ENCODE results near the gene SMARCB1. TPM values are rescaled to one million over a fixed set of nuclear protein-coding genes. Genes with fewer than 3 reads are reported as not detected.

The SMARCB1 gene
- total RNA-seq, 1 donor from 2014 or later = 92.2 TPM

DNA sequence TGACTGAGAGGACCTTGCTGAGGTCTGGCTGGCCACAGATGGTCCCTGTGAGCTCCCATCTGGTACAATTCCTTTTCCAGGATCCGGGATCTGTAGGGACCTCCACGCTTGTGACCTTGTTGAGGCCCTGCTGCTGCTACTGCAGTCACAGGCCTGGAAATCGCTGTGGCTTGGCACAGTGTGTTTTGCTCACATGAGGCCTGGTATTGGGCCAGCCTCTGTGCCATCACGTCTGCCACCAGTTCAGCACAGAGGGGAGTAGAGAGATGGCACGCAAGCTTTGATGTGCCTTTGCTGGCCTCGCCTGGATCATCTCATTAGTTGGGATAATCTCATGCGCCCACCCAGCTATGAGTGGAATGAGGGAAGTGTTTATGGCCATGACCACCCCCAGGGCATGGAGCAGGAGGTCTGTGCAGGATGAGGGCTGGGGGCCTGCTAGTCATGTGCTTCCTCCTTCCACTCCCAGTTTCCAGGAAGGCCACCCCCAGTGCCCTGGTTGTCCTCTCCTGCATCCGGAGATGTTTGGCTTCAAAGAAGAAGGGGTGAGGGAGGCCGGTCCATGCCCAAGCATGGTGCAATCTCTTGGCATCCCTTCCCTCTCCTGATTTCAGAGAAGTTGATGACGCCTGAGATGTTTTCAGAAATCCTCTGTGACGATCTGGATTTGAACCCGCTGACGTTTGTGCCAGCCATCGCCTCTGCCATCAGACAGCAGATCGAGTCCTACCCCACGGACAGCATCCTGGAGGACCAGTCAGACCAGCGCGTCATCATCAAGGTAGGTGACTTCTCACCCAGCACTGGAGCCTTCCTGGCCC is 29.6 kb downstream of the SMARCB1 start:
- Mint-ChIP-seq H3K27me3 (no peaks in the 10 kb centered on the region), H3K4me1 (peaks cover 17% of the 10 kb centered on the region), H3K4me3 (no peak overlapping the region), H3K9me3 (no peaks in the 10 kb centered on the region), H3K36me3 (ENCODE audit: low read depth) (peaks cover 60% of the 10 kb centered on the region), H3K27ac (no peak overlapping the region)
- intact Hi-C loops (cut with micrococcal nuclease) = no loop called here
- DNase-seq = no peak

DNA sequence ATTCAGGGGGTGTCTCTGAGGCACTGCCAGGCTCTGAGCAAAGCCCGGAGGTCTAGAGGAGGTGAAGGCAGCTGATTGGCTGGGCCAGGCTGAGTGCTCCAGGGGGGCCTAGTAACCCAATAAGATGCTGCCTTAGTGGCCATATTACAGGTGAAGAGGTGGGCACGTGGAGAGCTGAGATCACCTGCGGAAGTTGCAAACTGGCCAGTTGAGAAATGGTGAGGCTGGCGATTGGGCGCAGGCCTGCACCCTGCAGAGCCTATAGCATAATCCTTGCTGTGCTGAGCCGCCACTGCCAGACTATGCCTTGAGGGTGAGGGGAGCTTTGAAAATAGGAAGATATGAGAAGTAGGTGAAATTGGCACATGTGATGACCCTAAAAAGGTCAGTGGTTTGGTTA is 30.4 kb downstream of the SMARCB1 start:
- Mint-ChIP-seq H3K9me3 (no peaks in the 10 kb centered on the region), H3K4me3 (no peak overlapping the region), H3K27me3 (no peaks in the 10 kb centered on the region), H3K4me1 (peaks cover 18% of the 10 kb centered on the region), H3K27ac (no peak overlapping the region), H3K36me3 (ENCODE audit: low read depth) (peaks cover 56% of the 10 kb centered on the region)
- no peak for DNase-seq
- intact Hi-C loops (cut with micrococcal nuclease) = no loop called here

DNA sequence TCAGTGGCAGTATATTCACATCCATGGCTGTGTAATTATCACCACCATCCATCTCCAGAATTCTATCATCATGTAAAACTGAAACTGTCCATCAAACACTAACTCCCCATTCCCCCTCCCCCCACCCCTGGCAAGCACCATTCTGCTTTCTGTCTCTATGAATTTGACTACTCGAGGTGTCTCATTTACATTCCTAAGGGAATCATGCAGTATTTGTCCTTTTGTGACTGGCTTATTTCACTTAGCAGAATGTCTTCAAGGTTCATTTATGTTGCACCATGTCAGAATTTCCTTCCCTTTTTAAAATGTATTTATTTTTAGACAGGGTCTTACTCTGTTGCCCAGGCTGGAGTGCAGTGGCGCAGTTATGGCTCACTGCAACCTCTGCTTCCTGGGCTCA is 31.8 kb downstream of the SMARCB1 start:
- Mint-ChIP-seq H3K4me1 (peaks cover 18% of the 10 kb centered on the region), H3K27me3 (no peaks in the 10 kb centered on the region), H3K36me3 (ENCODE audit: low read depth) (peaks cover 52% of the 10 kb centered on the region), H3K9me3 (no peaks in the 10 kb centered on the region), H3K4me3 (no peak overlapping the region), H3K27ac (peak overlapping the region; percentile 15)
- intact Hi-C loops (cut with micrococcal nuclease) = no loop called here
- DNase-seq = no peak

DNA sequence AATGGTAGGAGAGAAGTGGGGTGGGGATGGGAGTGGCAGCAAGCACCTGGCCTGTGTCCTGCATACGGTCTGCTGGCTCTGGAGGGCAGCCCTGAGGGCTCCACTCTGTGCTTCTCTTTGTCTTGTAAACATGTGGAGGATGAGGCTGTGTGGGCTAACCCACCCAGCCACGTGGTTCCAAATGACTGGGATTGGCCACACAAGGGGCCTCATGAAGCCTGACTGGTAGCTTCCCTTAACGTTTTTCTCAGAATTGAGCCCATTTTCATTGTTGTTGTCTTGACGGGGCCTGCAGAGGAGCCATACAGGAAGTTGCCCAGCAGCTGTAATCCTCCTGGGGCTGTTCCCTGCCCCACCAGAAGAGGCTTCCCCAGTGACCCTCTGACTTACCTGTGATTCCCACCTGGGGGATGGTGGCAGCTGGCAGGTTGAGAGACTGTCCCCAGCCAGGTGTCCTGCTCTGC is 34.0 kb downstream of the SMARCB1 start:
- H3K36me3 Mint-ChIP-seq (ENCODE audit: low read depth) = peaks cover 60% of the 10 kb centered on the region
- H3K4me1 Mint-ChIP-seq = peaks cover 27% of the 10 kb centered on the region
- H3K27me3 Mint-ChIP-seq = no peaks in the 10 kb centered on the region
- DNase-seq = peak; percentile 82
- peak overlapping the region; percentile 88 for H3K27ac Mint-ChIP-seq
- H3K9me3 Mint-ChIP-seq = no peaks in the 10 kb centered on the region
- intact Hi-C loops (cut with micrococcal nuclease) = no loop called here
- H3K4me3 Mint-ChIP-seq = peak overlapping the region; percentile 60

DNA sequence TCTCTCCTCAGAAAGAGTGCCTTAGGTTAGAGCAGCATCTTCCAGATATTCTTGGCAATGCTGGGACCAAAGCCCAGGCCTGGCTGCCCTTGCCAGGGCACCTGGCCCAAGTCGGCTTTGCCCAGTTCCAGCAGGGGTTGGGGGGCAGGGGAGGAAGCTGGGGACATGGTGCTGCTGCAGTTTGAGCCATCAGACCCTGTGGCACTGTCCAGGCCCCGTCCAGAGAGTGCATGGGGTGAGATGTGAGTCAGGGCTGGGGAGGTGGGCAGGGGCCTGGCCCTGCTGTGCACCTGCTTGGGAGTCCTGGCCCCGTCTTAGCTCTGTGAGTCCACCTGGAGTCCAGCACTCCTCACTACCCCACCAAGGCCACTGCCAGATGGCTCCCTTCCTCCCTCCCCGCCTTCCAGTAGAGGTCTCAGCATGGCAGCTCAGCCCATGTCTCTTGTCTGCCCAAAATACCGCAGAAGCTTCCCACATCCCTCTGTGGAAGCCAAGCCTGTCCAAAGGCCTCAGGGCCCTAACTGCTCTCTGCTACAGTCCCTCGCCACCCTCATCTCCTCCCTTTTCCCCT is 35.4 kb downstream of the SMARCB1 start:
- peaks cover 54% of the 10 kb centered on the region for H3K36me3 Mint-ChIP-seq (ENCODE audit: low read depth)
- H3K27ac Mint-ChIP-seq = peak overlapping the region; percentile 69
- intact Hi-C loops (cut with micrococcal nuclease) = no loop called here
- H3K9me3 Mint-ChIP-seq = no peaks in the 10 kb centered on the region
- no peaks in the 10 kb centered on the region for H3K27me3 Mint-ChIP-seq
- no peak overlapping the region for H3K4me3 Mint-ChIP-seq
- no peak for DNase-seq
- peaks cover 31% of the 10 kb centered on the region for H3K4me1 Mint-ChIP-seq

DNA sequence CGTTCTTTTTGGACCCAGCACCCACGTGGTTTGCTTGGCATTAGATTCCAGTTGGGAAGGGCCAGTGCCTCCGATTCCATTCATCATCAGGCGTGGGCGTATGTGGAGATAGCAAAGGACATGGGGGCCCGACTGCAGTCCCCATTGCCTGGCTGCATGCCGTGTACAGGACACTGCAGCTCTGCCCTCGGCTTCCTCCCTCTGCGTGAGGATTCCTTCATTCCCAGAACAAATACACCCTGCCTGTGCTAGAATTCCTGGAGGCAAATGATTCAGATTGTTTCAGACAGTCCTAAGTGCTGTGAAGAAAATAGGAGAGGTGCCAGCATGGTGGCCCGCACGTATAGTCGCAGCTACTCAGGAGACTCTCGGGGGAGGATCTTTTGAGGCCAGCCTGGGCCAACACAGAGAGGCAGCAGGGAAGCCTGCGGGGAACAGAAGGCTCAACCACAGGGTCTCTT is 36.6 kb downstream of the SMARCB1 start:
- DNase-seq = no peak
- Mint-ChIP-seq H3K36me3 (ENCODE audit: low read depth) (peaks cover 53% of the 10 kb centered on the region), H3K27ac (peak overlapping the region; percentile 39), H3K4me3 (no peak overlapping the region), H3K9me3 (no peaks in the 10 kb centered on the region), H3K27me3 (no peaks in the 10 kb centered on the region), H3K4me1 (peaks cover 31% of the 10 kb centered on the region)
- intact Hi-C loops (cut with micrococcal nuclease) = no loop called here

DNA sequence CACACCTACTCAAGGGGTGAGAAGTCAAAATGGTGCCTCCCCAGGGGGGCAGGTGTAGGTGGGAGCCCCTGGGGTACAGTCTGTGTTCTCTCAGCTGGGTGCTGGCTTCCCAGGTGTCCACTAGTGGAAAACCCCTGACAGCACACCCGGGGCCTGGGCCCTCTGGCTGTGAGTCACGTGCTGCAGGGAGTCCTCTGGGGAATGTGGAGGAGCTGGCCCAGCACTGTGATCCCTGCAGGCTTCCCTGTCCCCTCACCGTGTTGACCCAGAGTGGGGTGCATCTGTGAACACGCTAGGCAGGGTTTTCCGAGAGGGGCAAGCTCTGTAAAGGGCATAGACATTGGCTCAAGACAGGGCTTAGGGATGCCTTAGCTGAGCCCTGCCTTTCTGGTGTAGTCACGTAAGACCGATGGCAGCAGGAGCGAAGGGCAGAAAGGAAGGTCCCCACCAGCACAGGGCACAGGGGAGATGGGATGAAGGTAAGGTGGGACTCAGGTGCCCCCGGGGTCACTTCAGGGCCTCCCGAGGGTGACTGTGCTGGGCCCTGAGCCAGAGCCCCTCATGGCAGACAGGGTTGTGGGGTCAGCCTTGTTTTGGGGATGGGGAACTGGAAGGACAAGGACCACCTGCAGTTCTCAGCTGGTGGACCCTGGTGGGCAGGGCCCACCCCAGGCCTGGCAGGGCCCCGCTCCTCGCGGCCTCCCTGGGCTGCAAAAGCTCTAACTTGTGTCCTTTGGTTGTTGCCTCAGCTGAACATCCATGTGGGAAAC is 37.9 kb downstream of the SMARCB1 start:
- H3K27me3 Mint-ChIP-seq = no peaks in the 10 kb centered on the region
- no peaks in the 10 kb centered on the region for H3K9me3 Mint-ChIP-seq
- H3K27ac Mint-ChIP-seq = peak overlapping the region; percentile 83
- H3K4me1 Mint-ChIP-seq = peaks cover 34% of the 10 kb centered on the region
- DNase-seq = no peak
- intact Hi-C loops (cut with micrococcal nuclease) = no loop called here
- H3K4me3 Mint-ChIP-seq = no peak overlapping the region
- H3K36me3 Mint-ChIP-seq (ENCODE audit: low read depth) = peaks cover 52% of the 10 kb centered on the region

DNA sequence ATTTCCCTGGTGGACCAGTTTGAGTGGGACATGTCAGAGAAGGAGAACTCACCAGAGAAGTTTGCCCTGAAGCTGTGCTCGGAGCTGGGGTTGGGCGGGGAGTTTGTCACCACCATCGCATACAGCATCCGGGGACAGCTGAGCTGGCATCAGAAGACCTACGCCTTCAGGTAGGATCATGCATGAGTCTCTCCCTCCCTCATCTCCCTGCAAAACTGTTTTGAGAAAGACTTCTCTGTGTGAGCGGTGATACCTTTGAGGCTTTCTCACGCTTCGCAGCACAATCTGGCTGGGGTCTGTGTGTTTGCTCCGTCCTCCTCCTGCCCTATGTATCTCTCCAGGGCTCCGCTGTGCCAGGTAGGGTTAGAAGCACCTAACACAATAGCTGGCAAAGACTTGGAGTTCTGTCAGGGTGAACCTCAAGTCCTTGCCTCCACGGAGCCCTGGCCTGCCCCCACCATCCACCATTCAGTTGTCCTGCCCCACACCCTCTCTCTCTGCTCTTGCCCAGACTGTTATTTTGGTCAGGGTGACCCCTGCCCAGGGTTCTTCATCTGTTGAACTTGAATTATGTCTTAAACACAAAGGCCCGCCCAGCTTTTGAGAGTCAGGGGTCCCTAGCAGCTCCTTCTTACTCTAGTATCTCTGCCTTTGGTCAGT is 38.6 kb downstream of the SMARCB1 start:
- peak overlapping the region; percentile 89 for H3K27ac Mint-ChIP-seq
- intact Hi-C loops (cut with micrococcal nuclease) = no loop called here
- no peaks in the 10 kb centered on the region for H3K27me3 Mint-ChIP-seq
- H3K4me3 Mint-ChIP-seq = no peak overlapping the region
- DNase-seq = no peak
- peaks cover 27% of the 10 kb centered on the region for H3K4me1 Mint-ChIP-seq
- H3K36me3 Mint-ChIP-seq (ENCODE audit: low read depth) = peaks cover 53% of the 10 kb centered on the region
- H3K9me3 Mint-ChIP-seq = no peaks in the 10 kb centered on the region

DNA sequence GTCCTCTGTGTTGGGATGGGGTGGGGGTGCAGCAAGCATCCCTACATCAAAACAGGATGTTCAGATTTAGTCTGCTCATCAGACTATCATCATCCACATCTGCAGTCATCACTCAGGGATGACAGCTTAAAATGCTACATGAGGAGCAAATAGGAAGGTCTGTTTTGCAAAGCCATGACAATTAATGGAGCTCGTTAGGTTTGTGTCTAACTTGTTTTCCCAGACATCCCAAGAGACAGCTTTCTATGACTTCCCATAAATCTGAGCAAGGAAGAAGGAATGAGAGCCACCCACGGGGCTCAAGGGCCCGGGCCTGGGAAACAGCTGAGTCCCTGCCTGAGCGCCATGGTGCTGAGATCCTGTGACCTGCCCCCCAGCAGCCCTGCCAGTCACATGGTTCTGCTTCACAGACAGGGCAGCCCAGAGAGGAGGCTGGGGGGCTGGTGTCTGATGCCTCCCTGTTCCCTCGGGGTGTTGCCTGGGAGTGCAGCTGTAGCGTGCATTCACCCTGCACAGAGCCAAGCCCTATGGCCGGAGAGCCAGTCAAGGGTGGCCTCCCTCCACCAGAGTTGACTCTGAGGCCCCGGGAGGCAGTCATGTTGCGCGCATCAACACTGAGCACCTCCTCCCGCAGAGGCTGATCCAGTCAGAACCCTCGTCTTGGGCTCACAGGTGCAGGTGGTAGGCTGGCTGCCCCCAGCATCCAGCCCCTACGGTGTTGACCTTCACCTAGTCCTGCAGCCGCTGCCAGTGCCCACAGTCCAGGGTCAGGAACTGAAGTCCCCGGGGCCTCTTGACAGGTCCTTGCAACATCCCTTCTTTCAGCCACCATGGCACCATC is 40.0 kb downstream of the SMARCB1 start:
- Mint-ChIP-seq H3K4me1 (peaks cover 20% of the 10 kb centered on the region), H3K27me3 (no peaks in the 10 kb centered on the region), H3K36me3 (ENCODE audit: low read depth) (peaks cover 46% of the 10 kb centered on the region), H3K4me3 (peak overlapping the region; percentile 16), H3K27ac (peak overlapping the region; percentile 89), H3K9me3 (no peaks in the 10 kb centered on the region)
- intact Hi-C loops (cut with micrococcal nuclease) = no loop called here
- no peak for DNase-seq

DNA sequence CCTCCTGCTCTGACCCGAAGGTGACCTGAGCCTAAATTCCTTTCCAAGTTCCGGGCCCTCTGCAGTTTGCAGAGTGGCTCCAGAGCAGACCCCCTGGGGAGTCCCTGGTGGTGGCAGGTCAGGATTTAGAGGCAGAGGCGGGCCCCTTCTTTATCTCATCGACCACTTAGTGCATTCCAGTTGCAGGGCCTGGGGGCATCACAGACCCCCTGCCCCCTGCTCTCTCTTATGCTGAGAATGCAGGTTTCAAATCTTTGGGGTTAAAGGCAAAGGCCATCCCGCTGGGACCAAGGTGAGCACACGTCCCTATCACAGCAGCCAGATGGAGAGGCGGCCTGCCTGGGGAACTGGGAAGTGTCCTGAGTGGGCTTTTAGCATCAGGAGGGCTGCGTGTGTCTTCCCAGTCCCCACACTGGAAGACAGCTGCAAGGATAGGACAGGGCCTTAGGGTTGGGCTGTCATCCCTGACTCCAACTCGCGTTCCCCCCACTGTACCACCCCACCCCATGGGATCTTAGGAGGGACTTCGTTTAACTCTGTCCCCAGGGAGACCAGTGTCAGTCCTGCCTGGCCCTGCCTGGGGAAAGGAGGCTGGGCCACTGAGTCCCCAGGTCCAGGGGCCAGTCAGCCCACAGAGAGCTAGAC is 40.7 kb downstream of the SMARCB1 start:
- DNase-seq = no peak
- Mint-ChIP-seq H3K27me3 (no peaks in the 10 kb centered on the region), H3K9me3 (no peaks in the 10 kb centered on the region), H3K36me3 (ENCODE audit: low read depth) (peaks cover 45% of the 10 kb centered on the region), H3K27ac (no peak overlapping the region), H3K4me1 (peaks cover 20% of the 10 kb centered on the region), H3K4me3 (no peak overlapping the region)
- intact Hi-C loops (cut with micrococcal nuclease) = no loop called here

DNA sequence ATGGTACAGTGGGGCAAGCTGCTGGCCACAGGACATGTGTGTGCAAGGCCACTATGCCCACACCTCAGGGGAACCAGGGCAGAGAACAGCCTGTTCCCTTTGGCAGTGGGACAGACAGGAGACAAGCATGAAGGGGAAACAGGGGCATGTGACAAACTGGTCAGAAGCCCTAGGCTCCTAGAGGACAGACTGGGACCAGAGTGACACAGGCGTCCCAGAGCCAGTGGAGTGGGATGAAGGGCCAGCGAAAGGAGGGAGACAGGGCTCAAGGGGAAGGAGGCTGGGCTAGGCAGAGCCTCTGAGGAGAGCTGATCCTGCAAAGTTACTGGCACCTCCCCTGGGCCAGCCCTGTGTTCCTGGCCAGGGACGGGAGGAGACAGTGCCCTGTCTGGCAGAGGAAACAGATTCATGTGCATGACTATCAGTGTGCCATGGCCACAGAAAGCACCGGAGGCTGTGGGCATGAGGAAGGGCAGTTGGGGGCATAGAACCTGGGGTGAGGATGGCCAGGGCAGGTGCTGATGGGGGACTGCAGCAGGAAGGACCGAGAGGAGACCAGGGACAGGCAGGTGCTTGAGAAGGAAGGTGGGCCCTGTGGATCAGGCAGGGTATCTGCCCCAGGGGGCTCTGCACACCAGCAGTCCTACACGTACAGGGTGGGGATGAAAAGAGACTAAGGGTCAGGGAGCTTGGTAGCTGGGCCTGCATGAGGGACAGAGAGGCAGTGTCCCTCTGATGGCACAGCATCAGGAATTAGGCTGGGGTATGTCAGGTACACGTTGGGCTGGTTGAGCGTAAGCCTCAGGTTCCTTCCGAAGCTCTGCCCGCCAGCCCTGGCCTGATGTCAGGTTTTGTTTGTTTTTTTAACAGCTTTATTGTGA is 42.3 kb downstream of the SMARCB1 start:
- DNase-seq = no peak
- intact Hi-C loops (cut with micrococcal nuclease) = no loop called here
- Mint-ChIP-seq H3K9me3 (no peaks in the 10 kb centered on the region), H3K36me3 (ENCODE audit: low read depth) (peaks cover 39% of the 10 kb centered on the region), H3K27ac (peak overlapping the region; percentile 65), H3K27me3 (no peaks in the 10 kb centered on the region), H3K4me3 (no peak overlapping the region), H3K4me1 (peaks cover 16% of the 10 kb centered on the region)

DNA sequence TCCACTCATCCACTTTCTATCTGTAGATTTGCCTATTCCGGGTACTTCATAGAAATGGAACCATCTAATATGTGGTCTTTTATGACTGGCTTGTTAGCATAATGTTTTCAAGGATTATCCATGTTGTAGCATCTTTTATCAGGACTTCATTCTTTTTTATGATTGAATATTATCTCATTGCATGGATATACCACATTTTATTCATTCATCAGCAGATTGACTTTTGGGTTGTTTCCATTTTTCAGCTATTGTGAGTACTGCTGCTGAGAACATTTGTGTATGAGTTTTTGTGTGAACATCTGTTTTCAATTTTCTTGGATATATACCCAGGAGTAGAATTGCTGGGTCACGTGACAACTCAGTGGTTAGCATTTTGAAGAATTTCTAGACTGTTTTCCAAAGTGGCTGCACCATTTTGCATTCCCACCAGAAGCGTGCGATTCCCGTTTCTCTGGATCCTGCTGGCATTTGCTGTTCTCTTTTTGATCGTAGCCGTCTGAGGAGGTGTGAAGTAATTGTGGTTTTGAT is 43.1 kb downstream of the SMARCB1 start:
- no peaks in the 10 kb centered on the region for H3K27me3 Mint-ChIP-seq
- H3K4me1 Mint-ChIP-seq = peaks cover 16% of the 10 kb centered on the region
- intact Hi-C loops (cut with micrococcal nuclease) = loop anchor here (10.0 kb wide), 1 partner anchor 115 kb away; no protein-coding TSS in a partner anchor
- DNase-seq = no peak
- peak overlapping the region; percentile 2 for H3K27ac Mint-ChIP-seq
- no peak overlapping the region for H3K4me3 Mint-ChIP-seq
- H3K9me3 Mint-ChIP-seq = no peaks in the 10 kb centered on the region
- H3K36me3 Mint-ChIP-seq (ENCODE audit: low read depth) = peaks cover 35% of the 10 kb centered on the region
